NK-92 treated with Interleukin-12 subunit alpha and Interleukin-12 subunit beta, amount 100 ng/mL, for 24 hours (cell line): ENCODE data around the gene SGCA.
A peak's percentile ranks its signal among the peaks of the same experiment; 100 is the strongest.

Experiments used
- DNase-seq: peaks from one replicate; lab custom pipeline; 2025; lab: John Stamatoyannopoulos, UW

The SGCA gene

DNA sequence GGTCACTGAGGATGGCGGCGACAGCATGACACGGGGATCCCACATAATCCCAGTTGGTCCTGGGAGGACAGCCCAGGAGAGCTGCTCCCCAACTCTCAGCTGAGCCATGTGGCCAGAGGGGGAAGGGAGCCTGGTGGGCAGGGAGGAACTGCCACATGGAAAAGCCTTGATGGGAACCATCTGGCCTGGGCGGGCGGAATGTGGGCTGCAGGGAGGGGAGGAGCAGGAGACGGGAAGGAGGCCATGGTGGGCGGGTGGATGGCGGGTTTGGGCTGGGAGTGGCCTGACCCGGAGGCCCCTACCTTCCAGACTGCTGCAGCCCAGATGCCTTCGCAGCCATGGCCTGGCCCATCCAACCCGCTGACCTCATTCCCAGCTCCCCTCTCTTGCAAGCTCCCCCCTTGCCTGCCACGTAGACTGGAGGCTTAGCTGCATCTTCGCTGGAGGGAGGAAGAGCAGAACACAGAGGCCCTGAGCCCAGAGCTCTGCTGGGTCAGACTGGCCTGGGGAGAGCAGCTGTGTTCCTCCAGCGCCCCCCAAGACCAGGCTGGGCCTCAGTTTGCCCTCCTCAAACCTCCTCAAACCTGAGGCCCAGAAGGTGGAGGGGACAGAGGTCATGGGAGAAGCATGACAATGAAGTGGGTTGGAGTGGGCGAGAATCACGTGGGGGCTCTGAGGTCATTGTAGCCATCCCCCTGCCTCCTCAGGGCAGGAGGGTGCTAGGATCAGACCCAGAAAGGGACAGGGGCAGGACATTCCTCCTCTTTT lies 43.9 kb downstream of the SGCA start:
- DNase-seq, result no peak

GRCh38 chr17:50210240-50211225 lies 44.7 kb downstream of the SGCA start:
- no peak for DNase-seq

GRCh38 chr17:50211249-50212120 lies 45.7 kb downstream of the SGCA start:
- no peak for DNase-seq

- no peak for DNase-seq
These were observed 46.5 kb downstream of the SGCA start for GRCh38 chr17:50212121-50212843.

DNA sequence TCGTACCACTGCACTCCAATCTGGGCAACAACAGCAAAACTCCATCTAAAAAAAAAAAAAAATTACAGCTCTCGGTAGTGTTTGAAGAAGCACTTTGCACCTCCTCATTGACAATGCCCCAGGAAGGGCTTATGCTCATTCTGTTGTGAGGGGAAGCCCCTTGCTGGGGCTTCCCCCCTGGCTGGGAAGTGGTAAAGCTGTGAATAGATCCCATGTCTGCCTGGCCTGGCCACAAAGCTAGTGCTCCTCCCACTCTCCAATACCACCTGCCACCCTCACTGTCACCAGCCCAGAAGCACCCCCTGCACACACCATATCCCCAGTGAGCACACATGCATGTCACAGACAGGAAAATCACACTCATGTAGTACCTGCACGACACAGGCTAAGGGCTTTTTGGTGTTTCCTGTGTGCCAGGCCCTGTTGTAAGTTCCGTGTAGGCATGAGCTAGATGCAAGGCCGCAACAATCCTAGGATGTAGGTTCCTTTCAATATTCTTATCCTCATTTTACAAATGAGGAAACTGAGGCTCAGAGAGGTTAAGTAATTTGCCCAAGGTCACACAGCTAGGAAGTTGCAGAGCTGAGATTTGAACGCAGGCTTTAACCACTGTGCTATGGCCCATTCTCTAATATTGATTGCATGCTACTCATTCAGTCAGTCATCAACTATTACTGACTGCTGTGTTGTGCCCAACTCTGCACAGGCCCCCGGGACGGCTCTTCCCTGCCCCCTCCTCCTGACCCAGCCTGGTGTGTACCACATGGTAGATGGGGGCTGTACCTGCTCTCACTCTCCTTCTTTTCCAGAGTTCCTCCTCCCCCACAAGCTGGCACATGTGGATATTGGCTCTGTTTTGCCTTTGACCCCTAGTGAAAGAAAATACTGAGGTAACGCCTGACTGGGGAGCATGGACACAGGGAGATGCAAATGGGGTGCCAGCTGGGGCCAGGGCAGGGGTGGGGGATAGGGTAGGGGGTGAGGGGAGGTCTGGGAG lies 47.5 kb downstream of the SGCA start:
- DNase-seq, result peak; percentile 75

GRCh38 chr17:50214976-50215760 lies 49.4 kb downstream of the SGCA start:
- DNase-seq, result no peak

- no peak for DNase-seq
These were observed 51.8 kb downstream of the SGCA start for GRCh38 chr17:50217591-50217990.

DNA sequence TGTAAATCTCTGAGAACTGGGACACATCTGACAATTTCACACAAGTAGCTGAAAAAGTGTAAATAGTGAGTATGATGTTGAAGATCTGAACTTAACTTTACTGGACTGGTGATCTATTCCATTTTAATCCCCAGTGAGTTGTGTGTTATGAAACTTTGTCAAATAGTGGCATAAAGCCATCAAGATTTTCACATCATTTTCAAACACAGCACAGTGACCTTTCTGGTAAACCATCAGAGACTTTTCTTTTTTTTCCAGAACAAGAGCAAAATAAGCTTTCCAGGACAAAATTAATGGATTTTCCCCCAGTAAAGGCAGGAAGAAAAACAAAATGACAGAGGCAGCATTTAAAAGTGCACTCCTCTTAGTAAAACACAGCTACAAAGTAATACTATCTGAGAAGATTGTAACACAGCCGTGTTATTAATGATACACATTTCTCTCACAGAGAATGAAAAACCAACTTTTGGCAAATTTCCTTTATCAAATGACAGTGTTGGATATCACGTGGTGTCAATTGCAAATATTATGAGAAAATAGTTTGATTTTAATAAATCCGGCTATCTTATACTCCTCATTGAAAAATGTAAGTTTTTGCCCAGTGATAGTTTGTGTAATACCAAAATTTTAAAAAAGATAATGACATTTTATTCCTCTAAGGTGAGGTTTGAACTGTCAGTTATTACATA lies 52.4 kb downstream of the SGCA start:
- no peak for DNase-seq

DNA sequence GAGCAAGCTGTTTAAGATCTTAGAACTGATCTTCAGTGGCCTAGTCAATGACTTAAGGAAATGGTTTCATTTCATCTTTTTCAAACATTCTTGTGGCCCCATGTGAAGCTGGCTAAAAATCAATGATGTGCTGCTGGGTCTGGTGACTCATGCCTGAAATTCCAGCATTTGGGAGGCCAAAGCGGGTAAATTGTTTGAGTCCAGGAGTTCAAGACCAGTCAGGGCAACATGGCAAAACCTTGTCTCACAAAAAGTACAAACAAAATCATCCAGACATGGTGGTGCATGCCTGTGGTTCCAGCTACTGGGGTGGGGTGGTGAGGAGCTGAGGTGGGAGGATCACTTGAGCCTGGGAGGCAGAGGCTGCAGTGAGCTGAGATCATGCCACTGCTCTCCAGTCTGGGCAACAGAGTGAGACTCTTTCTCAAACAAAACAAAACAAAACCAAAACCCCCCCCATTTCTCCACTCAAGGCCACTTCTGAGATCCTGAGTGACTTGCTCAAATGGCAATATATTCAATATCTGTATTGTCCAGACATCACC lies 53.0 kb downstream of the SGCA start:
- DNase-seq, result no peak

- DNase-seq, result no peak
These were observed 53.5 kb downstream of the SGCA start for GRCh38 chr17:50219342-50219741.

DNA sequence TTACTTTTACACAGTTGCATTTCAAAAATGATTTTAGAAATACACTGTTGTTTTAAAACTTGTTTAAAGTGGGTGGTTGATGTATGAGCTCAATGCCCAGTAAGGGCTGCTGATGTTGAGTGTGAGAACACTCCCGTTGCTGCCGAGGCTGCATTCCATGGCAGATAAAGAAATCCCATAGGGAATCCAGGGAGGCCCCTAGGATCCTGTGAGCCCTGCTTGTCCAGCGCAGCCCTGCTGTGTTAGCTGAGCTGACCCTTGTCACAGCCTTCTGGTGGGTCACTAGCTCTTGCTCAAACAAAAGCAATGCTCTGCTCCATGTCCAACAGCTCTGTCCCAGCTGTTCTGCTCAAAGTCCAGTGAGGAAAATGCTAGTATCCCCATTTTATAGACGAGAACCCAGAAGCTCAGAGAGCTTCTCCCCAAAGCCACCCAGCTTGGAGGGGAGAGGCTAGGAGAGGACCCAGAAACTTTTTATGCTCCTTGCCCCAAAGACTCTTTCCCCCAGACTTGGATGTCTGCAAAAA lies 54.2 kb downstream of the SGCA start:
- no peak for DNase-seq

GRCh38 chr17:50220811-50221210 lies 55.0 kb downstream of the SGCA start:
- no peak for DNase-seq

GRCh38 chr17:50221266-50221863 lies 55.6 kb downstream of the SGCA start:
- no peak for DNase-seq

DNA sequence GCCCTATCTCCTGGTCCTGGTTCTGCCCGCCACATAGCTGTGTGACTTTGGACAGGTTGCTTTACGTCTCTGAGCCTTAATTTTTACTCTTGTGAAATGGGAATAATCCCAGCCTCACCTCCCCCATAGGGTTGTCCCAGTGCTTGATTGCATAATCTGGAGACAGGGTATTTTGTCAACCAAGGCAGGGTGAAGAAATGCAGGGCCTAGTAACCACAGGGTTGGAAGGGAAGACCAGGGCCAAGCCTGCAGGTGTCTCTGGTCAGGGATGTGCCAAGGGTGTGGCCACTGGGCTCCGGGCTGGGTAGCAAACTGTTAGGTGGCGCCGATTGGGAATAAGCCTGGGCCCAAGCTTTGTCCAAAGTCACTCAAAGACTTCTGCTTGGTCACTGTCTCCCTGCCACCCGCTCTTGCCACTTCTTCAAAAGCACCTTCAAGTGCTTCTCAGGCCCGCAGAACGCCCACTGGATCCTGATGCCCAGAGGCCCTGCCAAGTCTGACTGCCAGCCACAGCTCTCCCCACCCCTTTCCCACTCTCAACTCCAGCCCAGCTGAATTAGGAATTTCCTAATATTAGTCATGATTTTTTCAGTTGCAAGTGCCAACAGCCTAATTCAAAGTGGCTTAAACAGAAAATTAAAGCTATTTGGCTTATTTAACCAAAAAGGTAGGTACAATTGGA lies 56.2 kb downstream of the SGCA start:
- DNase-seq, result no peak

DNA sequence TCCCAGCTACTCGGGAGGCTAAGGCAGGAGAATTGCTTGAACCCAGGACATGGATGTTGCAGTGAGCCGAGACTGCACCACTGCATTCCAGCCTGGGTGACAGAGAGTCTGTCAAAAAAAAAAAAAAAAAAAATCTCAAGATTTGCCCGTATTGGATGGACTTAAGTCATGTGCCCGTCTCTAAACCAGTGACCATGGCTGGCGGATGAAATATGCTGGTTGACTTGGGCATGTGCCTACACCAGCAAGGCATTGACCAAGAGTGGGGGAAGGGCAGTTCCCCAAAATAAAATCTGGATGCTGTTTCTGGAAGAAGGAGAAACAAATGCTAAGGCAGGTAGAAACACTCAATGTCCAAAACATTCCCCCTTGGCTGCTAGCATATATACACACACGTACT lies 57.1 kb downstream of the SGCA start:
- no peak for DNase-seq
